HG03196 (cell line): ENCODE results near the gene SLCO1B1.
"Not testable (repeated sequence)": the region's sequence is repeated elsewhere in the genome, so short reads cannot be mapped to it uniquely, and the experiment has no call there.

Source experiments
- ATAC-seq: cut with Tn5 transposase; IDR thresholded peaks from one replicate; pipeline ENCODE4 v1.9.1; 2021; ENCODE audit not compliant: unreplicated experiment

Gene SLCO1B1

DNA sequence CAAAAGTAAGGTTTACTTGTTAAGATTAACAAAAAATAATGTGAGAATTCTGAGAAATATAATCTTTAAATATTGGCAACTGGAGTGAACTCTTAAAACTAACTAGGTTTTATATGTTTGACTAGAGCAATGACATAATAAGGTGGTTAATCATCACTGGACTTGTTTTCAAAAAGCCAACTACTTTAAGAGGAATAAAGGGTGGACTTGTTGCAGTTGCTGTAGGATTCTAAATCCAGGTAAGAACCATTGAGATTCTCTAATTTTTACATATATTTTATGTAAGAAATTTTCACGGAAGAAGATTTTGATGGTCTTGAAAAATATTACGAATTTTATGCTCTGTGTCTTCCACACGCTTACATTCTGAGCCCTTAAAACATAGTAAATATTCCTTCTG lies at the start of gene SLCO1B1:
Gene SLCO1B1 (plus strand): TSS at position 197 of the 400 bp plus-strand sequence. CDS start 10,381 bp downstream, outside the sequence.
- no peak for ATAC-seq

- not testable (repeated sequence) for ATAC-seq
Observed at GRCh38 chr12:21084753-21085152, 46.2 kb upstream of the SLCO1B1 start.

DNA sequence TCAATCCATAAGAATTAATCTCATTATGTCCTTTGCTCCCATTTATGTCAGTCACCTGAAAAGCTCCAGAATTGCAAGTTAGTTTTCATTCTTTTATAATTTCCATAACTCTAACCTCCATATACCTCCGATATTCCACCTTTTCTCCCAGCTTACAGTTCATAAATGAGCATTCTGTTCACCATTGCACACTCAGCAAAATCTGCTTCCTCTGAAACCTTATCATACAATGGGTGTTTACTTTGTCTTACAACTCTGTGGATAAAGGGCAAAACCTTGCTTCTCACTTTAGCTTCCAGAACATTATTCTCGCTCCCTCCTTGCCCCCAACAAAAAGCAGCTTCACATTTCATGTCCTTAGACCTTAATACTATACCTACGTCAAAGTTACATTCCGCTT lies 19.3 kb upstream of the SLCO1B1 start:
- ATAC-seq: no peak

- no peak for ATAC-seq
Observed at GRCh38 chr12:21113266-21113665, 17.7 kb upstream of the SLCO1B1 start.

DNA sequence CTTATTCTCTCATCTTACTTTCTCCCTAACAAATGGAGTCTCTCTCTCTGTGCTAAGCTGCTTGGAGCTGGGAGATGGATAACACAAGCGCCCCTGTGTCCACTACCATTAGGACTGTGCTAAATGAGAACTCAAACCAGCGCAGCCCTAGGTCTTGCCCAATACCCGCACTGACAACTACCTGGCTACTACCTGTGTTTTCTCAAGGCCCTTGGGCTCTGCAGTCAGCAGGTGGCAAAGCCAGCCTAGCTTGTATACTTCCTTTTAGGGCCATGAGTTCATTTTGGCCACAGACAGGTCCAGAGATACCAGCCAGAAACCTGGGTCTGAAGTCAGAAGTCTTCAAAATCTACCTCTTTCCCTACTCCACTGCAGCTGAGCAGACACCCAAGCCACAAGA lies 13.0 kb upstream of the SLCO1B1 start:
- no peak for ATAC-seq

- no peak for ATAC-seq
Observed at GRCh38 chr12:21118760-21119159, 12.2 kb upstream of the SLCO1B1 start.

- ATAC-seq: no peak
Observed at GRCh38 chr12:21129351-21129750, 1.6 kb upstream of the SLCO1B1 start.

GRCh38 chr12:21129906-21130305 lies 1.1 kb upstream of the SLCO1B1 start:
- no peak for ATAC-seq

- not testable (repeated sequence) for ATAC-seq
Observed at GRCh38 chr12:21137318-21137999, 6.5 kb downstream of the SLCO1B1 start.

GRCh38 chr12:21138016-21138415 lies 7.0 kb downstream of the SLCO1B1 start:
- no peak for ATAC-seq

DNA sequence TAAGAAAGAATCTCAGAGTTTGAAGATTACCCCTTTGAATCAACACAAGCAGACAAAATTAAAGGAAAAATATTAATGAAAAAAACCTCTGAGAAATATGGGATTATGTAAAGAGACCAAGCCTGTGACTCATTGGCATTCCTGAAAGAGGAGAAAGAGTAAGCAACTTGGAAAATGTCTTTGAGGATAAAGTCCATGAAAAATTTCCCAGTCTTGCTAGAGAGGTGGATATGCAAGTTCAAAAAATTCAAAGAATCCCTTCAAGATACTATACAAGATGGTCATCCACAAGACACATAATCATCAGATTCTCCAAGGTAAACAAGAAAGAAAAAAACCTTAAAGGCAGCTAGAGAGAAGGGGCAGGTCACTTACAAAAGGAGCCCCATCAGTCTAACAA lies 13.3 kb downstream of the SLCO1B1 start:
- ATAC-seq: no peak

- ATAC-seq: not testable (repeated sequence)
Observed at GRCh38 chr12:21149861-21150260, 18.9 kb downstream of the SLCO1B1 start.

GRCh38 chr12:21151184-21151583 lies 20.2 kb downstream of the SLCO1B1 start:
- ATAC-seq: no peak

DNA sequence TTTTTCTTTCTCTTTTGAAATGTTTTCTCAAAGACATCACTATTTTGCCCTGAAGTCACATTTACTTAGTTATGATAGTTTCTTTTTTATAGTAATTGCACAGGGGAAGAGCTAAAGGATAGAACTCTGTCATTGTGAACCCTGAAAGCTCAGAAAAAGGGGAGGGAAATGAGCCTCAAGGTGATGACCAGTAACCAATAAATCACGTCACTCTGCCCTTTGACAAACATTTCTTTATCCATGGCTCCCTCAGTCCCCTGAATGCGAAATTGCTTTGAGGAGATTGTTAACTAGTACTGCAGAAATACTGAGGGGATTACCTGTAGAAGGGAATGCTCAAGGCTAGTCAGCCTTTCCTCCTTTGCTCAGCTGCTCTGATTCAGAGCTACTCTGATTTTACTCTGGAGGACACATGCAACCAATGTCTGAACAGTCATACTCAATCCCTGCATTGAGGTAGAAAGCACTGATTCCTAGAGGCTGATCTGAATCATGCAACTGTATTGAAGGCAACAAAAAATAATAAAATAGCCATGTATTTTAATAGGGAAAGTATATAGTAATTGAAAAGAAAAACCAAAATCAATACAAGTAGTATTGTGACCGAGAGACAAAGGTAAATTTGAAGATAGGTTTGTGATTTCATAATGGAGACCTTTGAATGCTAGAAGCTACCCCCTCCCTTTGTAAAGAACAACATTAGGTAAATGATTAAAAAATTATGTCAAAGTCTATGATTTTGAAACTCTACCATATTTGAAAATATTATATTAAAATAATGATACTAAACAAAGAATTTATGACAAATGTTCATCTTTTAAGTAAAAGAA lies 24.7 kb downstream of the SLCO1B1 start:
- no peak for ATAC-seq

DNA sequence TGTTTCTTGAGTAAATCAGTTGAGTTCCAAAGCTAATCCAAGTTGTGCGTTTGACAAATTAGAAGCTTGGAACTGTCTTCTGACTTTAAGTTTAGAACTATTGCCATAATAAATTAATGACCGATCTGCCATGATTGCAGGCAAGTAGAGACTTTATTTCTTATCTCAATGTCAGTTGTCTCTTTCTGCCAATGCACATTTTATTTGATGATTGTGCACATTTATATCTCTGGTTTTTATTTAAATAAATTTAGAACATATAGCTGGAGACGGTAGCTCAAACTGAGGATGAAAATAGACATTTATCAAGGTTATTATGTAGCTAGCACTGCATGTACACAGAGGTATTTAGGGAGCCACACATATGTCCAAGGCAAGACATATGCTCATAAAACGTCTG lies 34.1 kb downstream of the SLCO1B1 start:
- no peak for ATAC-seq

DNA sequence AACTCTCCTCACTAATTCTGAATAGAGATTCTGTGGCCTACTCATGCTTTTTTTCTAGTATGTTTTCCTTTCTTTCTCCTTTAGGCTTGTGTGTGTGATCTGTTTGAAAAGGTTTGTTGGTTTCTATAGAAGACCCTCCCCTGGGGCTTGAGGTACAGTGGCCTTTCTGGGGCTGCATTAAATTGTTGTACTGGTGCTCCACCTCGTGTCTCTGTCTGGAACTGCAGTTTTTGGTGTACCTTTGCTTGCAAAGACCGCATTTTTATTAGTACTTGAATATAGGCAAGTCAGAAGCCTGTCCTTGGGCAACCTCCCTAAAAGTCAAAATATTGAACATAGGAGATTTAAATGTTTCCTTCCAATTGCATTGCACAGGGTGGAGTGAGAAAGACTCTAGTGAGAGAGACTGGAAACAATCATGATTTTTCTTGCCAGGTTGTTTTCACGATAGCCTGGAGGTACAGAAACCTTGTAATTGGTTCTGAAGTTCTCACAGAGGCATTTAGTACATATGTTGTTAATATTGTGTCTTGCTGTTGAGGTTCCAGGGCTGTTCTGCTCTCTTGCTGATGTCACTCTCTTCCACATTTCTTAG lies 39.0 kb downstream of the SLCO1B1 start:
- no peak for ATAC-seq

DNA sequence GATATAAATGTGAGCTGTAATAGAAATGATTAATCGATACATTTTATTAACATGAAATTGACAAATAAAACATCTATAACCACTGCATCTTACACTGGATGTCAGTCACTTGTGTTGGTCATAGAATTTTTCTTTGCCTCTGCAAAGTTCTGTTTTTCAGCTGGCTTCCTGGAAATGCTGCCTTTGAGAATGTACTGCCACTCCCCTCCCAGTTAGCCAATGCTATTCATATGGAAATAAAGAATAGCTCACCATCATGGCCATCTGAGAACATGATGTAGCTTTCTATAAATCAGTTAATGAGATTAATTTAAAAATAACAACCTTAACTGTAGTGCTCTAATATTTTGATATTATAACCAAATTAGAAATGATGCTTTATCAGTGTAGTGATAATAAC lies 41.1 kb downstream of the SLCO1B1 start:
- no peak for ATAC-seq

GRCh38 chr12:21183721-21184275 lies 52.8 kb downstream of the SLCO1B1 start:
- ATAC-seq: no peak

DNA sequence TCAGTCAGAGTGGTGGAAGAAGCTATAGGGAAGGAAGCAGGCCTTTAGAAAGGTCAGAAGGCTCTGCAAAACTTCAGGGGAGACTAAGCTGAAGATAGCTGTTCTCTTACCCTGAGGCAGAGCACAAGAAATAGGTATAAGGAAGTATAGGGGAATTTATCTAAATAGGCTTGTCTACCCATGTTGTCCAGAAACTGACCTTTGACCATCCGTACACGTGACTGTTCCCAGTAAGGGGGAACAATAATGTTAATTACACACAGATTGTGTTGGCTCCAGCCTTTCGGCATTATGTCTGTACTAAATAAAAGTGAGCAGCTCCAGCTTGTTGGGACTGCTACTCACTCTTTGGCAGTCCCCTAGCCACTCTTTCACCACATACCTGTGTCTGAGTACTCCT lies 59.0 kb downstream of the SLCO1B1 start:
- ATAC-seq: no peak

GRCh38 chr12:21214433-21214832 lies 83.4 kb downstream of the SLCO1B1 start:
- not testable (repeated sequence) for ATAC-seq

DNA sequence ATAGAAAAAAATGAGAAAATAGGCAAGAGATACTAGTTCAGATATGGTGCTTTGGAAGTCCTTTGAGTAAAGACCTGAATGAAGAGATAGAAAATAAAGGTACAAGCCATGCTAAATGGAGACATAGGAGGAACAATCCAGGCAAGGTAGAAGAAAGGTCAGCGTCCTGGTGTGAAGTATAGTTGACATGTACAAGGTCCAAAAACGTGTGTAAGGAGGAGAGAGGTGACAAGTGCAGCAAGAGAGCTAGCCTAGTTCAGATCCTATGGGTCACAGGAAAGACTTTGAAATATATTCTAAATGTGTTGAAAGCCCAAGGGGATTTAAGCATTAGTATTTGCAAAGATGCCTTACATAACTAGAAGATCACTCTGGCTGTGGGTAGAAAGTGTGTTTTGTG lies 88.2 kb downstream of the SLCO1B1 start:
- ATAC-seq: no peak

DNA sequence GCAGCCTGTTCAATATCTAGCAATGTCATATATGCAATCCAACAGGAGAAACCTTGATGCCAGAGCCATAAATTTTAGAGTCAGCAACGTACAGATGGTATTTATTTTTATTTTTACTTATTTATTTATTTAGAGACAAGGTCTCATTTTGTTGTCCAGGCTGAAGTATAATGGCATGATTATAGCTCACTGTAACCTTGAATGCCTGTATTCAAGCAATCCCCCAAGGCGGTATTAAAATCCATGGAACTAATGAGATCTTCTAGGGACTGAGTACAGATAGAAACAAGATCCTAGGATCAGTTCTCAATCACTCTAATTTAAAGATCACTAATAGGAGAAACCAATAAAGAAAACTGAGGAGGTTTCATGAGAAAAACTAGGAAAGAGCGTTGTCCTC lies 89.3 kb downstream of the SLCO1B1 start:
- ATAC-seq: no peak
